GM18498 (cell line): ENCODE results near the gene STAT5B.
"Not testable (repeated sequence)": the region's sequence is repeated elsewhere in the genome, so short reads cannot be mapped to it uniquely, and the experiment has no call there.

Experiments
- ATAC-seq: cut with Tn5 transposase; IDR thresholded peaks from one replicate; pipeline ENCODE4 v1.9.1; 2021; ENCODE audit warnings: mild to moderate bottlenecking, moderate library complexity; ENCODE audit not compliant: unreplicated experiment

STAT5B gene

GRCh38 chr17:42241871-42242270 lies 34.3 kb downstream of the STAT5B start:
- no peak for ATAC-seq

- ATAC-seq: not testable (repeated sequence)
Measured at GRCh38 chr17:42240863-42241262, 35.3 kb downstream of the STAT5B start.

- ATAC-seq: no peak
Measured at GRCh38 chr17:42240201-42240600, 36.0 kb downstream of the STAT5B start.

GRCh38 chr17:42239576-42239975 lies 36.6 kb downstream of the STAT5B start:
- not testable (repeated sequence) for ATAC-seq

GRCh38 chr17:42236760-42237159 lies 39.4 kb downstream of the STAT5B start:
- ATAC-seq: no peak

- no peak for ATAC-seq
Measured at GRCh38 chr17:42233994-42234393, 42.2 kb downstream of the STAT5B start.

- ATAC-seq: no peak
Measured at GRCh38 chr17:42233156-42233555, 43.0 kb downstream of the STAT5B start.

- ATAC-seq: no peak
Measured at GRCh38 chr17:42230225-42230624, 46.0 kb downstream of the STAT5B start.

GRCh38 chr17:42227849-42228700 lies 48.1 kb downstream of the STAT5B start:
- ATAC-seq: no peak

GRCh38 chr17:42225646-42226045 lies 50.5 kb downstream of the STAT5B start:
- ATAC-seq: no peak

- no peak for ATAC-seq
Measured at GRCh38 chr17:42224651-42225050, 51.5 kb downstream of the STAT5B start.

- ATAC-seq: no peak
Measured at GRCh38 chr17:42221886-42222745, 54.1 kb downstream of the STAT5B start.

- not testable (repeated sequence) for ATAC-seq
Measured at GRCh38 chr17:42219280-42219679, 56.9 kb downstream of the STAT5B start.

- no peak for ATAC-seq
Measured at GRCh38 chr17:42214156-42214555, 62.0 kb downstream of the STAT5B start.

- ATAC-seq: no peak
Measured at GRCh38 chr17:42212382-42212781, 63.8 kb downstream of the STAT5B start.

- ATAC-seq: not testable (repeated sequence)
Measured at GRCh38 chr17:42211921-42212341, 64.3 kb downstream of the STAT5B start.

GRCh38 chr17:42210046-42210445 lies 66.1 kb downstream of the STAT5B start:
- no peak for ATAC-seq

- ATAC-seq: not testable (repeated sequence)
Measured at GRCh38 chr17:42206153-42206612, 70.0 kb downstream of the STAT5B start.

GRCh38 chr17:42203354-42203753 lies 72.8 kb downstream of the STAT5B start:
- ATAC-seq: no peak

- no peak for ATAC-seq
Measured at GRCh38 chr17:42202696-42203095, 73.5 kb downstream of the STAT5B start.

GRCh38 chr17:42202159-42202558 lies 74.0 kb downstream of the STAT5B start:
- ATAC-seq: no peak

- ATAC-seq: no peak
Measured at GRCh38 chr17:42201458-42201772, 74.8 kb downstream of the STAT5B start.
